HPDE6-E6E7 (cell line): Measurements from ENCODE around the gene STK25.
"Not testable (repeated sequence)": the region's sequence is repeated elsewhere in the genome, so short reads cannot be mapped to it uniquely, and the experiment has no call there.

Source experiments
- DNase-seq: peaks from one replicate; pipeline ENCODE4 v3.0.0; 2011; ENCODE audit warnings: missing footprints; ENCODE audit errors: extremely low spot score

STK25 gene

GRCh38 chr2:241463276-241464135 lies 44.9 kb downstream of the STK25 start:
- DNase-seq: no peak

- no peak for DNase-seq
These were observed 46.4 kb downstream of the STK25 start for GRCh38 chr2:241461693-241462677.

GRCh38 chr2:241460631-241461030 lies 47.8 kb downstream of the STK25 start:
- no peak for DNase-seq

- DNase-seq: no peak
These were observed 48.9 kb downstream of the STK25 start for GRCh38 chr2:241459520-241459919.

- DNase-seq: no peak
These were observed 49.7 kb downstream of the STK25 start for GRCh38 chr2:241458687-241459086.

- no peak for DNase-seq
These were observed 51.8 kb downstream of the STK25 start for GRCh38 chr2:241456546-241456945.

GRCh38 chr2:241454837-241455485 lies 53.4 kb downstream of the STK25 start:
- no peak for DNase-seq

GRCh38 chr2:241453919-241454318 lies 54.5 kb downstream of the STK25 start:
- DNase-seq: not testable (repeated sequence)

- no peak for DNase-seq
These were observed 56.4 kb downstream of the STK25 start for GRCh38 chr2:241451840-241452506.

- DNase-seq: not testable (repeated sequence)
These were observed 58.3 kb downstream of the STK25 start for GRCh38 chr2:241450092-241450491.

GRCh38 chr2:241445426-241445825 lies 63.0 kb downstream of the STK25 start:
- no peak for DNase-seq

GRCh38 chr2:241443486-241444223 lies 64.7 kb downstream of the STK25 start:
- DNase-seq: no peak
